Globus pallidus (tissue), 1 donor: ENCODE data around the gene PDE9A.

Experiments
- DNase-seq: peaks from one replicate; pipeline ENCODE4 v3.0.0-alpha.2; 2015; ENCODE audit warnings: low spot score

PDE9A gene

DNA sequence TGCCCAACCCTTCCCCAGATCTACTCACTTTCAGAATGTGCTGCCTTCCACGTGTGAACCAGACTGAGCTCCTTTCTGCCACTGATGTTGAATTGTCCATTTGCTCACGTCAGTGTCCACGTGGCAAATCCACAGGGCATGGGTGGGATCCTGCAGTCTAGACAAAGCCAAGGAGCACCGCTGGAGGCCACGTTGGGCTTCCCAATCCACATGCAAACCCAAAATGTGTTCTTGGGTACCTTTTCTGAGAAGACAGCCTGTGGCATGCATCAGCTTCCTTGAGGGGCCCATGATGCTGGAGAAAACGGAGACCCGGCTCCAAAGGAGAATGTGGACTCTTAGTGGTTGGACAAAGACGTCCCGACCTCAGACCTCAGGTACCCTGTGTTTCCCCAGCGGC lies 87.6 kb downstream of the PDE9A start:
- DNase-seq, result no peak

DNA sequence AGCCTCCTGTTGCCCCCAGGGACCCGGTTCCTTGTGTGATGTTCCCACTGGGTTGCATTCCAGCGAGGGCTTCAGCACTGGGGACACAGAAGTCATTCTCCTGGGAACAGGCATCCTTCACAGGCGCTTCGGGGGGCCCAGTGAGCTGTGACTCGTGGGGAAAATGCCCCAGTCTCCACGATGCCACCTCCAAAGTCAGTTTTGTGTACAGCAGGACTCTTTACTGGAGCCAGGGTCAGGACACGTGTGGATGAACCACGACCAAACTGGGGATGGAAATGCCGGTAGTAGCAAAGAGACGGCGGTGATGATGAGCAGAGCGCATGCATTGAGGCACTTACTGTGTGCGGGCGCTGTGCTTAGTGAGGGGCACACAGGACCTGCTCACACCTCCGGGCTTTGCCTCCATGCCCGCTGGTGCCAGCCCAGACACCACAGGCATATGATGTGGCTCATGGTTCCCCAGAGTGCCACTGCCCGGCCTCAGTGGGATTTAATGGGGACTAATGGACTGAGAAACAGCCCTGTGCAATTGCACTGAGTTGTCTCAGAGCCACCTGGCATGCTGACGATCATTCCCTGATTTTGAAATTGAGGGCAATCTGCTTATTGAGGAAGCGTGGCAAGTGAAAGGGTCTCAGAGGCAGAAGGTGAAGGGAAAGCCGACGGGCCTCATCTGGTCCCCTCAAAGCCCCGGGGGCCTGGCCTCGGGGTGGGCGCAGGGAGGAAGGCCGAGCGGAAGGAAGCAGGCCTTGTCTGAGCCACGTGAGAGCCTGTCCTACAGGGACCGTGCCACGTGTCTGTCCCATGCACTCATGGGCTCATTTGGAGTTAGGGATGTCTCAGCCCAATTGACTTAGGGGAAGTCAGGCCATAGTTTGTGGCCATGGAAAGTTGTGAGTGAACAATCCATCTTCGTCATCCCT lies 91.4 kb downstream of the PDE9A start:
- DNase-seq, result no peak

DNA sequence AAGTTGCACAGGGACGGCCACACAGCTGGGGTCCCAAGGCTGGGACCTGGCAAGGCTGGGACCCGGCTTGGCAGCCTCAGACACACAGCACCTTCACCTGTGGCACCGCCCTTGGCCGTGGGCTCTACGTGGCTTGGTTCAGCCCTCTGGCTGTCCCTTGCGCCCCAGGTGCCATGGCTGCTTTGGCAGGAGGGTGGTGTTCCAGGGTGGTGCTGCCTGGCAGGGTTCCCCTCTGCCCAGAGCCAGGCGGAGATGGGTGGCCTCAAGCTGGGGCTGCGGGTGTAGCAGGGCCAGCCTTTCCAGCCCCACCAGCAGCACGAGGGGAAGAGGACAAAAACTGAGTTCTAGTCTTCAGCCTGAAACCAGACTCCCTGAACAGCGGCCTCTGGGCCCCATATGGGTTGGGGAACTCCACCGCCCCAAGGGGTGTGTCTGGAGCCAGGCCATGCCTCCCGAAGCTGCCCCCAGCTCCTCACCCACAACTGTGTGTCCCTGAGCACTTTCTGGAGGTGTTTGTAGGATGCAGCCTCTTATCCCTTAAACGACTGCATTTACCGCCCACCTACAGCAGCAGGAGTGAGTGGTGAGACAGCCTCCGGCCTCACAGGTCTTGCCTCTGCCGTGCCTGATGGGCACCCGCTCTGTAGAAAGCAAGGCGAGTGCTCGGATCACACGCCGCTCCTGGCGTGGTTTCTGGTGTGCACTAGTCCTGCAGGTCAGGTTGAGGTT lies 92.3 kb downstream of the PDE9A start:
- no peak for DNase-seq

DNA sequence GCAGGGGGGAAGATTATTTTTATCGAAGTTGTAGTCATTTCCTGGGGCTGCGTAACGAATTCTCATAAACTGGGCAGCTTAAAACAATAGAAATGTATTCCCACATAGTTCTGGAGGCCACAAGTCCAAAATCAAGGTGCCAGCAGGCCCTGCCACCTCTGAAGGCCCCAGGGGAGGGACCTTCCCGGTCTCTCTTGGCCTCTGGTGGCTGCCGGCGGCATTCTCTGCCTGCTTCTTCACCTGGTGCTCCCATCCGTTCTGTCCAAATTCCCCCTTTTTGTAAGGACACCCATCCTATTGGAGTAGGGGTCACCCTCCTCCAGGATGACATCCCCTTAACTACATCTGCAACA lies 92.8 kb downstream of the PDE9A start:
- DNase-seq, result no peak

DNA sequence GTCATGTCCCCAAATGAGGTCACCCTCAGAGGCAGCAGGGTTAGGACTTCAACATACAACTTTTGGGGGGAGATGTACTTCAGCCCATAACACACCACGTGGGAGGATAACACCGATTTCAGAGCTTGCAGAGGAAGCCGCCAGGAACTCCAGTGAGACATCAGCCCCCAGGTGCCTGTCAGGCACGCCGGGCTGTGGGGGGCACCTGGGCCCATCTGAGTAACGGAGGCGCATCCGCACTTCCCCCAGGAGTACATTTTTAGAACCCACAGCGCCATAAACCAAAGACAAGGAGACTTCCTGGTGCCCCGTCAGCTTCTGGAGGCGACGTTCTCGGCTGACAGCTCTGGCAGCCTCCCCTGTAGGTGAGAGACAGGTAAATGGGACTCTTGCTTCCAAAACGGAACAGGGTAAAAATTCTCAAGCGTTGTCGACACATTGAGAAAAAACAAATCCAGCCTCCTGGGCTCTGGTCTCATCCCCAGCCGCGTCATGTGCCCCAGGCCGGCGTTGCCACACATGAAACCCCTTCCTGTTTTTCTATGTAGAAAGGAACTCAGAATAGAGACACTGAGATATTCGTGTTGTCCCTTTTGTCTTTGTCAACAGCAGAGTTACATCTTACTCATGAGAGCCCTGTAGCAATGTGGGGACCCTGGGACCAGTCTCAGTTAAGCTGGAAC lies 93.3 kb downstream of the PDE9A start:
- no peak for DNase-seq

DNA sequence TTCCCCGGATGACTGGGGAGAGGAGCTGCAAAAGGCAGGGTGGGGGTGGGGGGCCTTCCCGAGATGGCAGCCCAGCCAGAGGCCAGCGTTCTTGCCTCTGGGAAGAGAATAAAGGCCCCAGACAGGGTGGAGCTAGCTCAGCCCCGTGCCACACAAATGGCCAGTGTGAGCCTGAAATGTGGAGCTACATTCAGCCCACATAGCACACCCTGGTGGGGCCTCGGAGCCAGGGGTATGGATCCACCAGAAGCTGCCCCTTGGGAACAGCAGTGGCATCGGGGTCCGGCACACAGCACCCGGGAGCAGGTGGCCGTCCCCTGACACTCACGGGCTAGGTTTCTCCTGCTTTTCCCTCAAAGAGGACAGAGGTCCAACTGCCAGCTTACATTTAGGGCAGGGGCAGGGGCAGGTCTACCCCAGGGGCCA lies 93.9 kb downstream of the PDE9A start:
- no peak for DNase-seq

DNA sequence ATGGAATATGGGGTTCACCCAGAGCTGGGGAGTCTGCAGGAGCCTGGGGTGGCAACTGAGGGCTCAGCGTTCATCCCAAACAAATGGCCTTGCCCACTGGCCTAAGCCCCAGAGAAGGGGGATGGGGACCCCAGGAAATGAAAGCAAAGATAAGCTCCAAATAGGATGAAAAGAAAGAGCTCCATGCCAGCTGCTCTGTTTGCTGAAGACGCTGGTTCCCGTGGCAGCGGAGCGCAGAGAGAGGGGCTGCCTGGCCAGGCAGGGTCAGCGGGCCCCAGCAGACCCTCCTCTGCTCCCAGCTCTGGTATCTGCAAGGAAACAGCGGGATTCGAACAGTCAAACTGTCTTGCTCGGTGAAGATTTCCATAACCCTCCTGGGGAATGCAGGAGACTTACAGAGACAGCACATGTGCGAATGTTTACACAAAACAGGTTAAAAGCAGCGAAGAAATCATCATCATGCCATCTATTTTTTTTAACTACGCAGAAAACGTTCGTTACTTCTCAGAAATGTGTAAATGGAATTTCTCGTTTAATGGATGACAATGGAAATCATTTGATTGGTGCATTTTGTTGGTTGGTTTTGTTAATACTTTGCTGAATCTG lies 94.4 kb downstream of the PDE9A start:
- no peak for DNase-seq

DNA sequence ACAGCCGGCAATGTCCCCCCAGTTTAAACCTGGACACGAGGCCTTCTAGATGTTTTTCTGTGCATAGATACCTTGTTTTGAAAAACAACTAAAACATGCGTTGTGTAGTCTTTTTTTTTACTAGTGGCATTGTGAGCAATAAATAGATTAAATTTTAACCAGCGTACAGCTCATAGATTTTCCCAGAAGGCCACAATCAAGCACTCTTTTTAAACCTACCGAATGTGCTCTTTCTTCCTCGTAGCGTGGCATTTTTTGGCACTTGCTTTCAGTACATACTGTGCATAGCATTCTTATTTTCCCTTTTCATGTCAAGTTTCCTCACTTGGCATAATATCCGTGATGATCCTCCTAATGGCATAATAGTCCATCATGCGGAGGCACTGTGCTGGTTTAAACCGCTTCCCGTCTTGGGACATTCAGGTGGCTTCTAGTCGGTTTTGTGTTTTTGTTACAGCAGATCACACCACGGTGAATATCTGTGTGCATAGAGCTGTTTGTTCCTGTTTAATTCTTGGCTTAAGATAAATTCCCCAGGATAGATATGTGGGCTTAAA lies 95.3 kb downstream of the PDE9A start:
- DNase-seq, result no peak

DNA sequence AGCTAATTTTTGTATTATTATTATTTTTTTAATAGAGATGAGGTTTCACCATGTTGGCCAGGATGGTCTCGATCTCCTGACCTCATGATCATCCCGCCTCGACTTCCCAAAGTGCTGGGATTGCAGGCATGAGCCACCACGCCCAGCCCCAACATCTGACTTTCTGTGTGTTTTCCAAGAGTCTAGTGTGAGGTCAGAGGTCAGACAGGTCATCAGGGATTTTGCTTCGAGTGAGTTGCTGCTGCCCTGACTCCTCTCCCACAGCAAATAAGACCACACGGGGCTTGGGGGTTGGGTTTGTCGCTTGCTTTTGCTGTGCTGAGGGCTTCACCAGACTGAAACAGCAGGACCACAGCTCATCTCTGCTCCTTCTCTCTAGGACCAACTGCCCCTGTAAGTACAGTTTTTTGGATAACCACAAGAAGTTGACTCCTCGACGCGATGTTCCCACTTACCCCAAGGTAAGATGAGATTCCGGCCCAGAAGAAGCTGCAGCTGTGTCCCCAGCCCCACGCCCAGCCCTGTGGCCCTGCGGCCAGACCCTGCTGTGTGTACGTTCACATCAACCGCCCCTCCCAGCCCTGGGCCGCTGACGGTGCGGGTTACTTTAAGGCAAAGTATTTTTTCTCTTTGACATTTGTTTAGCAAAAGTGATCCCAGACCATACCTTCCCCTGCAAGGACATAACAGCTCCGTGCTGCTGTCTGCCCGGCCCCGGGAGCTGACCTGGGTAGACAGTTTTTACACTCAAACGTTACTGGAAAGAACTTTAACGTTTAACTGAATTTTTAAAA lies 97.5 kb downstream of the PDE9A start:
- DNase-seq, result no peak

DNA sequence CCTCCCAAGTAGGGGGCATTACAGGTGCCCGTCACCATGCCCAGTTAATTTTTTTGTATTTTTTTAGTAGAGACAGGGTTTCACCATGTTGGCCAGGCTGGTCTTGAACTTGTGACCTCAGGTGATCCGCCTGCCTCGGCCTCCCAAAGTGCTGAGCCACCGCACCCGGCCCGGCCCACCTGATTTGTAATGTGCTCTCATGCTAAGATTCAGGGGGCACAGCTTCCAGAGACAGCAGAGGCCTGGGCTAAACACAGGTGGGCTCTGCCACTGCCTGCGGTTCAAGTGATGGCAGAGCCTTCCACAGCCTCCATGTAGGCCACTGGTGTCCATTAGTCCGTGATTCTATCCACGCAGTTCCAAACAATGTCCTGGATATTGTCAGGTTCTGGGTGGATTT lies 98.4 kb downstream of the PDE9A start:
- no peak for DNase-seq

DNA sequence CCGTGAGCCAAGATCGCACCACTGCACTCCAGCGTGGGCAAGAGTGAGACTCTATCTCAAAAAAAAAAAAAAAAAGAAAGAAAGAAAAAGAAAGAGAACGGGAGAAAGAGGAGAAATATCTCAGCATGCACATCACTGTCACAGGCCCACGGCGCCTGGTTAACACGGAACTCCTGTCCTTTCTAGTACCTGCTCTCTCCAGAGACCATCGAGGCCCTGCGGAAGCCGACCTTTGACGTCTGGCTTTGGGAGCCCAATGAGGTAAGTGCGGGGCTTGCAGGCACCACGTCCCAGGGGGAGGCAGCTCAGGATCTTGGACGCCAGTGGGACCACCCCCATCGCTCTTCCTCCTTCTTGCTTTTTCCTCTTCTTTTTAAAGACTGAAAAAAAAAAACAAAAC lies 100.4 kb downstream of the PDE9A start:
- no peak for DNase-seq

DNA sequence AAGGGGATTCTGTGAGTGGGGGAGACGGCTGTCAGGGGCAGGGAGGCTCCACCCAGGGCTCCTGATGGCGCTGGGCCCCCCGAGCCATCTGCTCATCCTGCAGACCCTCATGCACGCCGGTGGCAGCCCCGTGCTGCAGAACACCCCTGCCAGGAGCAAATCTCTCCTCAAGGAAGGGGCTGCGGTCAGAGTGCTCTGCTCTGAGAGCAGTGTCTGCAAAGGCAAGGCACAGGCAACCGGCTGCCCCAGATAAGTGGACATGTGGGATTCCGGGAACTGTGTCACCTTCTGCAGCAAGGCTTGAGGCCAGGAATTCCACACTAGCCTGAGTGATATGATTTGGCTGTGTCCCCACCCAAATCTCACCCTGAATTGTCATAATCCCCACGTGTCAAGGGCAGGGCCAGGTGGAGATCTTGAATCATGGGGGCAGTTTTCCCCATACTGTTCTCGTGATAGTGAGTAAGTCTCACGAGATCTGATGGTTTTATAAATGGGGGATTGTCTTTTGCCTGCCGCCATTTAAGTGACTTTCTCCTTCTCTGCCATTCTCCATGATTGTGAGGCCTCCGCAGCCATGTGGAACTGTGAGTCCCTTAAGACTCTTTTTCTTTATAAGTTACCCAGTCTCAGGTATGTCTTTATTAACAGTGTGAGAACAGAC lies 101.0 kb downstream of the PDE9A start:
- DNase-seq, result no peak

DNA sequence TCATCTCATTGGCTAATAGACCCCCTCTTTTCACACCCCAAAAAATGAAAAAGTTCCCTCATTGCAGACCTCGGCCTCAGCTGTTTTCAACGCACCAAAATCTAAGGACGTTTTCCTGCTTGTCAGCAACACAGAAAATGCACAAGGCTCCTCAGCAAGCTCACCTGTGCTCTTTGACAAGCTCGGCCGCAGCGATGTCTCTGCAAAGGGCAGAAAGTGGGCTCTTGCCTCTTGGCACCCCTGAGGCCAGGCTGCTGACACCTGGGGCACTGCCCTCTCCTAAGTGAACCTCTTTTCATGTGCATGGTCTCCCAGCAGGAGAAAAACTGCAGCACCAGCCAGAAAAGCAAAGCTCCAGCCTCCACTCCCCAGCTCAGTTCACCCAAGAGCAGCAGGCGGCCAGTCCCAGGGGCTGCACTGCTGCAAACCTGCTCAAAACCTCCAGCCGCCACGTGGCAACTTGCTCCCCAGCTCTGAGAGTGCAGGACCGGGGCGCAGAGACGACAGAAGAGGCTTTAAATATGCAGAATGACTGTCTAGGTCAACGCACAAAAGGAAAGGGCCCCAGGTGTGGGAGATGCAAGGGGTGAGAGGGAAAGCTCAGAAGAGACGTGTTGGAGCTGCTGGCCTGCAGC lies 101.7 kb downstream of the PDE9A start:
- no peak for DNase-seq

DNA sequence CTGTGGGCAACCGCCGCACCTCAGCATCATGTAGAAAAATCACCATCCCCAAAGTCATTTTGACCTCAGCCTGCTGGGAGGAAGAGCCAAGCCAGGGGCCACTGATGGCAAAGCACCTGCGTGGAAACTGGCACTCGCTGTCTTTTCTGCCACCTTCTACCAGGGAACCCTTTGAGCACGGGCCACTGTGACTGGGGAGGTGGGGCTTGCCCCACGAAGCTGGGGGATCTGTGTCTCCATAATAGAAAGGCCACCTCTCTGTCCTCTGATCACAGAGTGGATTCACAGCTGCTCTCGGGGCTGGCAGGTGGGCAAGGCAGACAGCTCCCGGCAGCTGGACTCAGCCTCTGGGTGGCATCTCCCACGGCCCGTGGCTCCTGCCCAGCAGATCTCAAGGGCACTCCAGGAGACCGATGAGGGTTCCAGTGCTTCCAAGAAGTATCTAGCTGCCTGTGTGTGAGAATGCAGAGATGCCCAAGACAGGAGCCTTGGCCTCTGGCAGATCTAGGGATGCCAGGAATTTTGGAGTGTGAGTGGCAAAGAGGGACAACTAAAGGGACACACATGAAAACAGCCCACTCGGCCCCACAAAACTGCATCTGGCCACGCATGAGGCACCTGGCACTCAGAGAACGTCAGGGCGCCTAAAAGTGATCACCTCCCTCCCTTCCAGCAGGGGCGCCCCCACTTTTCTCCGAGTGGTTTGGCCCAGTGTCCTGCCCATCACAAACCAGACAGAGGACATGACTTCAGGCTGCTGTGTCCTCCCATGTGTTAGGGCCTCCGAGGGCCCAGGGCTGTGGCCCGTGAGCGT lies 102.6 kb downstream of the PDE9A start:
- no peak for DNase-seq

DNA sequence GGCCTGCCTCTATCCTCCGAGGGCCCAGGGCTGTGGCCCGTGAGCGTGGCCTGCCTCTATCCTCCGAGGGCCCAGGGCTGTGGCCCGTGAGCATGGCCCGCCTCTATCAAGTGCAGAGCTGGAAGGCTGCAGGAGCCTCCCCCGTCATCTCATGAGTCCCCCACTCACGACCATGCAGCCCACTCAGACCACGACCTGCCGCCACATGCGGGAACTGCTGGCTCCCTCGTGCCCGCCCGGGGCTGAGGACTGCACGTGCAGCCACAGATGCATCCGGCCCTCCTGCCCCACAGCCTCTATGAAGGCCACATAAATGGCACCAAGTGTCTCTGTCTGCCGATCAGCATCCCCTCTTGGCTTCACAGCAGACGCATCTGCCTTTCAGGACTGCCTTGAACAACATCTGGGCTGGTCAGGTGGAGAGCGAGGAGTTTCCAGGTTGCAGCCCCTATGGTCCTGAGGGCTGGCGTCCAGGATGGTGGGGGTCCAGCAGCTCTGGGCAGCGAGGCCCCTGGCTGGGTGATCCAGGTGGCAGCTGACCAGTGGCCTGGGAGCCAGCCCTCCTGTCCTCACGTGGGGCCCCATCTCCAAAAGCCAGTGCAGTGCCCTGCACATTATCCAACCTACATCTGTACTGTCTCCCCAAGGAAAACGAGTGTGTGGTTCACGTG lies 103.3 kb downstream of the PDE9A start:
- DNase-seq, result no peak

DNA sequence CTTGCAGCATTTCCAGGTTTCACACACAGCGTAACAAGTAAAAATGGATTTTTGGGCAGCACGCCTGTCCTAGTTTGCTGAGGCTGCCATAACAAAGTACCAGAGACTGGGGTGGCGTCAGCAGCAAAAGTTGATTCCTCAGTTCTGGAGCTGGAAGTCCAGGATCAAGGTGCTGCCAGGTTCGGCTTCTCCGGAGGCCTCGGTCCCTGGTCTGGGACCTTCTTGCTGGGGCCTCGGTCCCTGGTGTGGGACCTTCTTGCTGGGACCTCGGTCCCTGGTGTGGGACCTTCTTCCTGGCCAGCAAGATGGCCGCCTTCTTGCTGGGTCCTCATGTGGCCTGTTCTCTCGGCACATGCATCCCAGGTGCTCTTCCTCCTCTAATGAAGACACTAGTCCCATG lies 104.0 kb downstream of the PDE9A start:
- no peak for DNase-seq

DNA sequence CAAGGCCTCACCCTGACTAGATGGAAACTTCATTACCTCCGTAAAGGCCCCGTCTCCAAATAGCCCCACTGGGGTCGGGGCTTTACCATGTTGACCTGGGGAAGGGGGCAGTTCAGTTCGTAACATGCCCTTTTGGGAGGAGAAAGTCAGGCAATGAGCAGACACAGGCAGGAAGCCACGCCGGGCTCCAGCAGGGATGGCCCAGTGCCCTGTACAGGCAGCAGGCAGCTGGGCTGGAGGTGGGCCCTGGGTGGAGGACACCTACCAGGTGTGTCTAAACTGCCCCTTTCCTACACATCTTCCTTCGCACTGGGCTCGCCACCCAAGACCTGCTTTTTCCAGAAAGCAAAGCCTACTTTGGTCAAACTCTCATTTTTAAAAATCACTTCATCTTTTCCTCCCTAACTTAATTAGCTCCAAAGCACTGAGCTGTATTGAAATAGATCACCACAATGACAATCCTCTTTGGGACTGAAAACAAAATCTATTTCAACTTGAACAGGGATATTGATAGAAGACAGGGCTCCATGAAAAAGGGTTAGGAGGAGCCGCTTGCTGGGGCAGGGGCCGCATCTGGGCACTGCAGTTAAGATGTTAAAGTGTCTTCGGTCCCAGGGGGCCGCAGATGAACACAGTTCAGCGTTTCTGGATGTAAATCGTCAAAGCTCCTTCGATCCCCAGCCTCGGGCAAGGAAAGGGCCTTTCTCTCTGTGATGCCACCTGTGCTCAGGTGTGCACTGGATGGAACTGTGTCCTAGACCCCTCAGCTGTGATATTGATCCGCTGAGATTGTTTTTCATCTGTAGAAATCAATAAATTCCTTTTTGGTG lies 104.6 kb downstream of the PDE9A start:
- no peak for DNase-seq
